D721Med (cell line): ENCODE data around the gene FBXW11.

ENCODE experiments used
- DNase-seq: peaks from one replicate; pipeline ENCODE4 v3.0.0; 2011; ENCODE audit warnings: low spot score; ENCODE audit not compliant: insufficient read length
- FAIRE-seq: peaks from 2 replicates; lab custom pipeline; 2011; peaks lifted over from hg19 to GRCh38; lab: Jason Lieb, UNC
- CTCF ChIP-seq: IDR thresholded peaks from 2 replicates; pipeline ENCODE4 v1.5.1; 2012; ENCODE audit warnings: mild to moderate bottlenecking, control low read depth; ENCODE audit not compliant: insufficient read depth; ENCODE audit errors: missing control alignments

The FBXW11 gene

GRCh38 chr5:171813813-171814490 is 192.5 kb downstream of the FBXW11 start:
- TF ChIP-seq CTCF = no peak
- FAIRE-seq (no peak), DNase-seq (no peak)

GRCh38 chr5:171813270-171813669 is 193.2 kb downstream of the FBXW11 start:
- DNase-seq (no peak), FAIRE-seq (no peak)
- TF ChIP-seq CTCF = no peak
